GM21619 (cell line): ENCODE measurements around the gene AVPI1.
"Not testable (repeated sequence)": the region's sequence is repeated elsewhere in the genome, so short reads cannot be mapped to it uniquely, and the experiment has no call there.

Source experiments
- ATAC-seq: cut with Tn5 transposase; IDR thresholded peaks from one replicate; pipeline ENCODE4 v1.9.1; 2021; ENCODE audit not compliant: unreplicated experiment

The AVPI1 gene

GRCh38 chr10:97683556-97684367 lies 3.3 kb downstream of the AVPI1 start:
- ATAC-seq, result no peak

GRCh38 chr10:97682042-97682441 lies 5.0 kb downstream of the AVPI1 start:
- ATAC-seq, result no peak

GRCh38 chr10:97679594-97679993 lies 7.4 kb downstream of the AVPI1 start:
- ATAC-seq, result no peak

- peak; percentile 68 for ATAC-seq
These were observed 10.1 kb downstream of the AVPI1 start for GRCh38 chr10:97676770-97677581.

GRCh38 chr10:97675222-97675621 lies 11.8 kb downstream of the AVPI1 start:
- ATAC-seq, result no peak

- ATAC-seq, result no peak
These were observed 13.1 kb downstream of the AVPI1 start for GRCh38 chr10:97673736-97674525.

- ATAC-seq, result no peak
These were observed 17.5 kb downstream of the AVPI1 start for GRCh38 chr10:97669571-97669970.

GRCh38 chr10:97667463-97667862 lies 19.6 kb downstream of the AVPI1 start:
- ATAC-seq, result no peak

- no peak for ATAC-seq
These were observed 20.0 kb downstream of the AVPI1 start for GRCh38 chr10:97666992-97667391.

- ATAC-seq, result no peak
These were observed 22.7 kb downstream of the AVPI1 start for GRCh38 chr10:97664282-97664850.

- no peak for ATAC-seq
These were observed 27.5 kb downstream of the AVPI1 start for GRCh38 chr10:97659589-97659988.

GRCh38 chr10:97656777-97657176 lies 30.3 kb downstream of the AVPI1 start:
- no peak for ATAC-seq

- no peak for ATAC-seq
These were observed 35.3 kb downstream of the AVPI1 start for GRCh38 chr10:97651773-97652172.

GRCh38 chr10:97650726-97651125 lies 36.3 kb downstream of the AVPI1 start:
- no peak for ATAC-seq

GRCh38 chr10:97649405-97649750 lies 37.7 kb downstream of the AVPI1 start:
- not testable (repeated sequence) for ATAC-seq

GRCh38 chr10:97648562-97649404 lies 38.3 kb downstream of the AVPI1 start:
- ATAC-seq, result peak; percentile 90

- ATAC-seq, result no peak
These were observed 39.5 kb downstream of the AVPI1 start for GRCh38 chr10:97647556-97647955.

- no peak for ATAC-seq
These were observed 42.1 kb downstream of the AVPI1 start for GRCh38 chr10:97644936-97645335.

GRCh38 chr10:97643441-97643985 lies 43.5 kb downstream of the AVPI1 start:
- no peak for ATAC-seq
